GM10248 (cell line): Measurements from ENCODE around the gene SLC9A7.

Experiments used
- CTCF ChIA-PET: fragments of 300-600 bp; sonication (Branson Sonifier 250); formaldehyde crosslinking; extraction: SDS; loops from one replicate; lab custom pipeline; 2021; ENCODE audit warnings: antibody characterized with exemption; lab: Yijun Ruan, JAX
- POLR2A ChIA-PET: fragments of 350-650 bp; sonication (Branson Sonifier 250); formaldehyde crosslinking; extraction: SDS; loops from one replicate; lab custom pipeline; 2020; ENCODE audit warnings: antibody characterized with exemption; lab: Yijun Ruan, JAX
- DNase-seq: peaks from one replicate; pipeline ENCODE4 v3.0.0; 2012; ENCODE audit errors: extremely low spot score
- CTCF ChIP-seq: IDR thresholded peaks from 2 replicates; pipeline ENCODE4 v1.5.1; 2012; ENCODE audit warnings: mild to moderate bottlenecking, low read depth; ENCODE audit errors: extremely low read depth, missing control alignments, control extremely low read depth

Gene SLC9A7

GRCh38 chrX:46601283-46601682 is 157.6 kb downstream of the SLC9A7 start:
- ChIA-PET CTCF (no interaction called here), POLR2A (no interaction called here)
- DNase-seq = no peak
- TF ChIP-seq CTCF = no peak

GRCh38 chrX:46599051-46599560 is 159.8 kb downstream of the SLC9A7 start:
- no peak for DNase-seq
- CTCF ChIA-PET = interaction anchor here (1.4 kb wide), 1 partner anchor 26 kb away, joined by 3 read pairs; no protein-coding TSS in a partner anchor
- POLR2A ChIA-PET = no interaction called here
- no peak for TF ChIP-seq CTCF

- no peak for TF ChIP-seq CTCF
- ChIA-PET POLR2A (no interaction called here), CTCF (interaction anchor here (1.0 to 2.4 kb wide), 3 partner anchors 11 to 39 kb away, joined by 3 to 8 read pairs (median 6); no protein-coding TSS in a partner anchor)
- DNase-seq = no peak
These were observed 161.1 kb downstream of the SLC9A7 start for GRCh38 chrX:46597771-46598170.

GRCh38 chrX:46597208-46597607 is 161.7 kb downstream of the SLC9A7 start:
- ChIA-PET CTCF (interaction anchor here (1.0 to 2.4 kb wide), 3 partner anchors 10 to 40 kb away, joined by 3 to 8 read pairs (median 6); no protein-coding TSS in a partner anchor), POLR2A (no interaction called here)
- TF ChIP-seq CTCF = no peak
- DNase-seq = no peak

GRCh38 chrX:46595084-46595483 is 163.8 kb downstream of the SLC9A7 start:
- no peak for DNase-seq
- POLR2A ChIA-PET = no interaction called here
- TF ChIP-seq CTCF = no peak
- CTCF ChIA-PET = no interaction called here

GRCh38 chrX:46589977-46590723 is 168.8 kb downstream of the SLC9A7 start:
- TF ChIP-seq CTCF = no peak
- POLR2A ChIA-PET = no interaction called here
- no peak for DNase-seq
- CTCF ChIA-PET = interaction anchor here (0.9 kb wide), 1 partner anchor 10 kb away, joined by 3 read pairs; no protein-coding TSS in a partner anchor
